ENCODE measurements around the gene CROCC2. TPM values are rescaled to one million over a fixed set of nuclear protein-coding genes. Genes with fewer than 3 reads are reported as not detected.

The CROCC2 gene
- total RNA-seq, 1 donor from 2014 or later: 3.4 TPM

DNA sequence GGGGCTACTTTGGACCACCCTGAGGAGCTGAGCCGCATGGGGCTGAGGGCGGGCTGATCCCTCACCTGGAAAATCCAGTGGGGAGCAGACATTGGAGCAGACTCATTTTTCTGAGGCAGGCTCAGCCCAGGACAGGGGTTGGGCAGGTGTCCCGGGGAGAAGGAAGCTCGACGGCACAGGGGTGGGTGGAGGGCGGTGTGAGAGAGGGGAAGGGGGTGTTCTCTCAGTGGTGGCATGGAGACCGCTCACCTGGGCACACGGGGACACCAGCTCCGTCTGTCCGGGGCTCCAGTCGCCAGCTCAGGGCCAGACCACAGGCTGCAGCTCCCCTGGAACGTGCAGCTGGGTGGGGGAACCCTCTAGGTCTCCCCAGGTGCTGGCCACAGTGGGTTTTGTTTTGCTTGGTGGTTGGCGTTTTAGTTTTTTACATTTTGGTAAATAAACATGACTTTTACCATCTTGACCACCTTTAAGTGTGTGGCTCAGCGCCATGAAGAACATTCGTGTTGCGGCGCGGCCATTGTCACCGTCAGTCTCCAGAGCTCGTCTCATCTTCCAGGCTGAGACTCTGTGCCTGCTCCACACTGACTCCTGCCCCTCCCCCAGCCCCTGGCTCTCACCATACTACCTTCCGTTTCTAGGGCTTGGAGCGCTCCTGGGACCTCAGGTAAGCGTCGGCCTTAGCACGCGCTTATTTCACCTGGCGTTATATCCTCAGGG, 5.8 kb upstream of the CROCC2 start:
- DNase-seq: peak; percentile 40
- intact Hi-C loops (cut with DNase I): no loop called here
- H3K27ac ChIP-seq: no peak overlapping the region
- no peak for ATAC-seq
- H3K4me3 ChIP-seq: no peak overlapping the region
- no peaks in the 10 kb centered on the region for H3K27me3 ChIP-seq (ENCODE audit: low read depth)
- TF ChIP-seq, protein P1, sequence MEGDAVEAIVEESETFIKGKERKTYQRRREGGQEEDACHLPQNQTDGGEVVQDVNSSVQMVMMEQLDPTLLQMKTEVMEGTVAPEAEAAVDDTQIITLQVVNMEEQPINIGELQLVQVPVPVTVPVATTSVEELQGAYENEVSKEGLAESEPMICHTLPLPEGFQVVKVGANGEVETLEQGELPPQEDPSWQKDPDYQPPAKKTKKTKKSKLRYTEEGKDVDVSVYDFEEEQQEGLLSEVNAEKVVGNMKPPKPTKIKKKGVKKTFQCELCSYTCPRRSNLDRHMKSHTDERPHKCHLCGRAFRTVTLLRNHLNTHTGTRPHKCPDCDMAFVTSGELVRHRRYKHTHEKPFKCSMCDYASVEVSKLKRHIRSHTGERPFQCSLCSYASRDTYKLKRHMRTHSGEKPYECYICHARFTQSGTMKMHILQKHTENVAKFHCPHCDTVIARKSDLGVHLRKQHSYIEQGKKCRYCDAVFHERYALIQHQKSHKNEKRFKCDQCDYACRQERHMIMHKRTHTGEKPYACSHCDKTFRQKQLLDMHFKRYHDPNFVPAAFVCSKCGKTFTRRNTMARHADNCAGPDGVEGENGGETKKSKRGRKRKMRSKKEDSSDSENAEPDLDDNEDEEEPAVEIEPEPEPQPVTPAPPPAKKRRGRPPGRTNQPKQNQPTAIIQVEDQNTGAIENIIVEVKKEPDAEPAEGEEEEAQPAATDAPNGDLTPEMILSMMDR (IDR thresholded peaks at IDR 0.05): no peak
- H3K4me1 ChIP-seq: peaks cover 24% of the 10 kb centered on the region
- H3K36me3 ChIP-seq: no peaks in the 10 kb centered on the region
- no peaks in the 10 kb centered on the region for H3K9me3 ChIP-seq

DNA sequence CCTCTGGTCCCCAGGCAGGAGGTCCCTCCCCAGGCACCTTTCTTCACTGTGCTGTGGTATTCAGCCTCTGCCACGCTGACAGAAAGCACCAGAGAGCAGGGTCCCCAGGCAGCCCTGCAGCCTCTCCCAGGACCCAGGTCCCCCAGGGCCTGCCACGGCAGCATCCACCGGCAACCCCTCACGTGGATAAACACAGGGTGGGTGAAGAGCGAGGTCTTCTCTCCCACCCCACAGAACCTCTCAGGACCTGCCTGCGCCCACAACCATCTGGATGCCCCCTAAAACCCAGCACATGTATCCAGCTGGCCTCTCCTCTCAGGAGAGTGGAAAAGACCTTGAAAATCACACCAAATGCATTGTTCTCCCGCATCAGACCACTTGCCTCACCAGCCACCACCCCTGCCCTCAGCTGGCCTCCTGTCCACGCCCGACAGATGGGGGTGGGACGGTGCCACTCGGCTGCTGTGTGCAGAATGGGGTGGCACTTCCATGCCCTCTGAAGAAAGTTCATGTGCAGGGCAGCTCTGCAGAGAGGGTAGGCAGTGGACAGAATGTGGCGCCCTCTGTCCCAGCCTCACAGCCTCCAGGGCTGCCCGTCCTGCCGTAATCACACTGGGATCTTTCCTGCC, 4.0 kb upstream of the CROCC2 start:
- H3K36me3 ChIP-seq: no peaks in the 10 kb centered on the region
- TF ChIP-seq, protein P1 (IDR thresholded peaks at IDR 0.05): no peak
- ATAC-seq: no peak
- peak; percentile 28 for DNase-seq
- H3K4me3 ChIP-seq: no peak overlapping the region
- H3K27ac ChIP-seq: no peak overlapping the region
- H3K27me3 ChIP-seq (ENCODE audit: low read depth): no peaks in the 10 kb centered on the region
- intact Hi-C loops (cut with DNase I): no loop called here
- H3K9me3 ChIP-seq: no peaks in the 10 kb centered on the region
- H3K4me1 ChIP-seq: peaks cover 20% of the 10 kb centered on the region

DNA sequence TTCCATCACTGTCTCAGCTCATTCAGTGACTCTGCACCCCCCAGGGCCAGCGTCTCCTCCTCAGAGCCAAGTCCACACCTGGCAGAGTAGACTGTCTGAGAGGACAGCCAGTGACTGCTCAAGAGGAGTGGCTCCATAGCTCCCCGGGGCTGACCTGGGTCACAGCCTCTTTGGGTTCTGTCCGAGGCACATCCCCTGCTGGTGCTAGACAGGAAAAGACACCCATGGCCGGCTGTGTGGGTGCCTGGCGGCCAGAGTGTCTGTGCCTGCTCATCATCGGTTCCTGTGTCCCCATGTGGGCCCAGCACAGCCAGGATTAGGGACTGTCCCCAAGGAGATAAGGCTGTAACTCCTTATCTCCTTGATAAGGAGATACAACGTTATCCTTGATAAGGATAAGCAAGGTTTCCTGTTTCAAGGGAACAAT, 3.5 kb upstream of the CROCC2 start:
- H3K36me3 ChIP-seq: no peaks in the 10 kb centered on the region
- intact Hi-C loops (cut with DNase I): no loop called here
- DNase-seq (no peak), ATAC-seq (no peak)
- H3K27ac ChIP-seq: no peak overlapping the region
- no peaks in the 10 kb centered on the region for H3K9me3 ChIP-seq
- peaks cover 20% of the 10 kb centered on the region for H3K4me1 ChIP-seq
- no peak overlapping the region for H3K4me3 ChIP-seq
- H3K27me3 ChIP-seq (ENCODE audit: low read depth): no peaks in the 10 kb centered on the region
- TF ChIP-seq, protein P1 (IDR thresholded peaks at IDR 0.05): no peak

DNA sequence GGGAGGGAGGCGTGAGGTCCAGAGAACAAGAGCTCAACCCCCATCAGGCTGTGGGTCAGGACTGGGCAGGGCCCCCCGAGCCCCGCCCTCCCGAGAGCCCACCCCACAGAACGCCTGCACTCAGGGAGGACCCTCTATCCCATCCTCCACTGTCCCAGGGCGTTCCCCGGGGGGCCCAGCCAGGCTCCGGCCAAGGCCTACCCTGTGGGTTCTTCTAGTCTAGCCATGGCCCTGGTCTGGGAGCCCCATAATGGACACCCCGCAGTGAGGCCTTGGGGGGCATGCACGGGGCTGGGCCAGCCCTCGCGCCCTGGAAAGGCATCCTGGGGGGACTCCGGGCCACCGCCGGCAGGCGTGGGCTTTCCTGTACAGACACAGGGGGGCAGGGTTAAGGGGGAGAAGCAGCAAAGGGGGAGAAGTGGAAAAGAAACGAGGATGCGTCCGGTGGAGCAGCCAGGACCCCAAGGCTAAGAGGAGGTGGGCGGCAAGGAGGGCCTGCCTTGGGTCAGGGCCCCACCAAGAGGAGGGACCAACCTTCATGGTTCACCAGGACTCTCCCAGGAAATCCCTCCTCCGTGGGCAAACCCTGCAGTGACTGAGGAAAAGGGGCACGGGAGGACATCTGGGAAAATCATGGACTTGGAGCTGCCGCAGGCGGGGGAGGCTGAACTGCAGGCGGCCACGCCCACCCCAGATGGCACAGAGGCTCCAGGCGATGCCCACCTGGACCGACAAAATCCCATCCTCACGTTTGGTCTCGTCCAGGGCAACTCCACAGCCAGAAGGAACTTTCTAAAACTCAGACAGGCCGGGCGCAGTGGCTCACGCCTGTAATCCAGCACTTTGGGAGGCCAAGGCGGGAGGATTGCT, 2.7 kb upstream of the CROCC2 start:
- Histone ChIP-seq H3K36me3 (no peaks in the 10 kb centered on the region), H3K27ac (no peak overlapping the region), H3K4me3 (no peak overlapping the region), H3K4me1 (peaks cover 13% of the 10 kb centered on the region), H3K9me3 (no peaks in the 10 kb centered on the region), H3K27me3 (ENCODE audit: low read depth) (no peaks in the 10 kb centered on the region)
- no peak for ATAC-seq
- intact Hi-C loops (cut with DNase I): no loop called here
- TF ChIP-seq, protein P1 (IDR thresholded peaks at IDR 0.05): no peak
- DNase-seq: no peak

All from lower lobe of right lung (tissue), 2 donors.